CD4-positive, alpha-beta T cell treated with Interferon gamma for 1 hour (primary cell): ENCODE data around the gene HSFX4.
"Not testable (repeated sequence)": the region's sequence is repeated elsewhere in the genome, so short reads cannot be mapped to it uniquely, and the experiment has no call there.

Experiments
- DNase-seq: peaks from one replicate; pipeline ENCODE4 v3.0.0-alpha.2; 2020

Gene HSFX4, protein sequence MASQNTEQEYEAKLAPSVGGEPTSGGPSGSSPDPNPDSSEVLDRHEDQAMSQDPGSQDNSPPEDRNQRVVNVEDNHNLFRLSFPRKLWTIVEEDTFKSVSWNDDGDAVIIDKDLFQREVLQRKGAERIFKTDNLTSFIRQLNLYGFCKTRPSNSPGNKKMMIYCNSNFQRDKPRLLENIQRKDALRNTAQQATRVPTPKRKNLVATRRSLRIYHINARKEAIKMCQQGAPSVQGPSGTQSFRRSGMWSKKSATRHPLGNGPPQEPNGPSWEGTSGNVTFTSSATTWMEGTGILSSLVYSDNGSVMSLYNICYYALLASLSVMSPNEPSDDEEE

DNA sequence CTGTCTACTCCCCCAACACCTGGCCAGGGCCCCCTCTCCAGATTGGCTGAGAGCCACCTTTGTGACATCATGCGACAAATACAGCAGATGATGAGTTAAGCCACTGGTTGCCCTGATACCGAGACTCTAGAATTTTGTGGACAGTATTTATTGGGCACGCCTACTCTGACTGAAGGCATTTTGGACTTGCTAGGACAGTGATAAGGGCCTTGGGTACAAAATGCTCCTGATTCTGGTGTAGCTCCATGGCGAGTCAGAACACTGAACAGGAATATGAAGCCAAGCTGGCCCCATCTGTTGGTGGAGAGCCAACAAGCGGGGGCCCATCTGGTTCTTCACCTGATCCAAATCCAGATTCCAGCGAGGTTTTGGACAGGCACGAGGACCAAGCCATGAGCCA is at the start of gene HSFX4:
Gene HSFX4, plus strand, starts transcription at position 174 of the 400 bp plus-strand sequence. Its CDS starts 72 bp downstream, at position 246.
- DNase-seq, result not testable (repeated sequence)

DNA sequence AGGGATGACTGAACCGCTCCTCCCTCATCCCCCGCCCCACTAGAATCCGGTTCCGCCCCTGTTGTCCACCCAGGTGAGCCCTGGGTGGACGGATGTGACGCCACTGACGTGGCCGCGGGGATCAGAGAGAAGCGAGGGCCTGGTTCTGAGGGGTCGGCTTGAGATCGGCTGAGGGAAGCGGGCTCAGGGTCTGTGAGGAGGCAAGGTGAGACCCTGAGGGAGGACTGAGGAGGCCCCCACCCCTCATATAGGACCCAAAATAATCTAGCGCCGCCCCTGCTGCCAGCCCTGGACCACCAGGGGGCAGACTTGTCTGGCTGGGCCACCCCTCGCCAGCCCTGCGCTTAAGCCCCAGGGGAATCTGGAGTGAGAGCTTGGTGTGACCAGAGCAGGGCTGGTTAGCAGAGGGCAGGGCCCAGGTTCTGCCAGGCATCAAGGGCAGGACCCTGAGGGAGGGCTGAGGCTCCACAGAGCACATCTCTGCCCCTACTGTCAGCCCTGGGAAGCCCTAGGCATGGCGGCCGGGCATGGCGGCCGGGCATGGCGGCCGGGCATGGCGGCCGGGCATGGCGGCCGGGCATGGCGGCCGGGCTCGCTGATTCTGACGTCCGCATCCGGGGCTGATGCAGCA is 48.2 kb upstream of the HSFX4 start, which contains the start of gene MAGEA8:
Gene MAGEA8, plus strand, starts transcription at position 103 of the 631 bp plus-strand sequence. CDS start 3,090 bp downstream, outside the sequence.
- DNase-seq, result no peak

GRCh38 chrX:149890828-149891227 is 38.5 kb upstream of the HSFX4 start:
- not testable (repeated sequence) for DNase-seq

- no peak for DNase-seq
Measured at GRCh38 chrX:149898554-149898953, 30.8 kb upstream of the HSFX4 start.

GRCh38 chrX:149903889-149904748 is 25.3 kb upstream of the HSFX4 start:
- no peak for DNase-seq

DNA sequence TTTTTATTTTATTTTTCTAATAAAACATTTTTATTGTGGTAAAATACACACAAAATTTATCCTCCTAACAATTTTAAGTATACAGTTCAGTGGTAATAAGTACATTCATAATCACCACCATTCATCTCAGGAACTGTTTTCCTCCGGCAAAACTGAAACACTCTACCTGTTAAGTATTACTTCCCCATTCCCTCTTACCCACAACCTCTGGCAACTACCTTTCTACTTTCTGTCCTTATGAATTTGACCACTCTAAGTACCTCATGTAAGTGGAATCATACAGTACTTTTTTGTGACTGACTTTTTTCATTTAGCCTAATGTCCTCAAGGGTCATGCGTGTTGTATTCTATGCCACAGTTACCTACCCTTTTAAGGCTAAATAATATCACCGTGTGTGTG is 21.1 kb upstream of the HSFX4 start:
- DNase-seq, result no peak

GRCh38 chrX:149908727-149909126 is 20.6 kb upstream of the HSFX4 start:
- DNase-seq, result no peak

DNA sequence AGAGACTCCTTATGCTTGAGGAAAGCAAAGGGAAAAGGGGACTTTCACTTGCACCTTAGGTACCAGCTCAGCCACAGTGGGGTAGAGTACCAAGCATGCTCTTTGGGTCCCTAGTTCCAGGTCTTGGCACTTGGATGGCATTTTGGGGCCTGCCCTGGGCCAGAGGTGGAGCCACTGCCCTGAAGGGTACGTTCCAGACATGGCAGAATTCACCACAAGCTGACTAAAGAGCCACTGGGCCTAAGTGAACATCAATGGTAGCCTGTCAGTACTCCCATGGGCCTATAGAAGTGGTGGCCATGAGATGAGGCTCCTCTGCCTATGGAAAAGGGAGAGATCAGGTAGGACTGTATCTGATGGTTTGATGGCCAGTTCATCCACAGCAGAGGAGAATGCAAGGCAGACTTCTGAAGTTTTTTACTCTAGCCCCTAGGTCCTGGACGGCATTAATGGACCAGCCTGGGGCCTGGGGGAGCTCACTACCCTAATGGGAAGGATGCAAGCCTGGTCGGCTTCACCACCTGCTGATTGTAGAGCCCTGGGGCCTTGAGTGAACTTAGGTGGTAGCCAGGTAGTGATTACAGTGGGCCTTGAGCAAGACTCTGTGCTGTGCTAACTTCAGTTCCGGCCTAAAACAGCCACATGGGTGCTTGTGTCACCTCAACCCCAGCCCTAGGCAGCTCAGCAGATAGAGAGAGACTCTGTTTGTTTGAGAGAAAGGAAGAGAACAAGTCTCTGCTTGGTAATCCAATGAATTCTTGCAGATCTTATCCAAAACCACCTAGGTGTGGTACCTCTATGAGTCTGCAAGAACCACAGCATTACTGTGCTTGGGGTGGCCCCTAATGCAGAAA is 19.8 kb upstream of the HSFX4 start:
- no peak for DNase-seq

DNA sequence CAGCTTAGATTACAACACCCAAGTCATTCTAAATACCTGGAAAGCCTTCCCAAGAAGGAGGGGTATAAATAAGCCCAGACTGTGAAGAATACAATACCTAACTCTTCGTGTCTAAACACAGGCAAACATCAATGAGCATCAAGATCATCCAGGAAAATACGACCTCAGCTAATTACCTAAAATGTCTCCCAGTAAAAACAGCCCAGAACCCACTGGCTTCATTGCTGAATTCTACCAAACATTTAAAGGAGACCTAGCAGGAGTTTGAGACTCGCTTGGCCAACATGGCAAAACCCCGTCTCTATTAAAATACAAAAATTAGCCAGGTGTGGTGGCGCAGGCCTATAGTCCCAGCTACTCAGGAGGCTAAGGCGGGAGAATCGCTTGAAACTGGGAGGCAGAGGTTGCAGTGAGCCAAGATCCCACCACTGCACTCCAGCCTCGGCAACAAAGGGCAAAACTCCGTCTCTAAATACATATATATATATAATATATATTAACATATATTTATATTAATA is 19.1 kb upstream of the HSFX4 start:
- DNase-seq, result no peak

DNA sequence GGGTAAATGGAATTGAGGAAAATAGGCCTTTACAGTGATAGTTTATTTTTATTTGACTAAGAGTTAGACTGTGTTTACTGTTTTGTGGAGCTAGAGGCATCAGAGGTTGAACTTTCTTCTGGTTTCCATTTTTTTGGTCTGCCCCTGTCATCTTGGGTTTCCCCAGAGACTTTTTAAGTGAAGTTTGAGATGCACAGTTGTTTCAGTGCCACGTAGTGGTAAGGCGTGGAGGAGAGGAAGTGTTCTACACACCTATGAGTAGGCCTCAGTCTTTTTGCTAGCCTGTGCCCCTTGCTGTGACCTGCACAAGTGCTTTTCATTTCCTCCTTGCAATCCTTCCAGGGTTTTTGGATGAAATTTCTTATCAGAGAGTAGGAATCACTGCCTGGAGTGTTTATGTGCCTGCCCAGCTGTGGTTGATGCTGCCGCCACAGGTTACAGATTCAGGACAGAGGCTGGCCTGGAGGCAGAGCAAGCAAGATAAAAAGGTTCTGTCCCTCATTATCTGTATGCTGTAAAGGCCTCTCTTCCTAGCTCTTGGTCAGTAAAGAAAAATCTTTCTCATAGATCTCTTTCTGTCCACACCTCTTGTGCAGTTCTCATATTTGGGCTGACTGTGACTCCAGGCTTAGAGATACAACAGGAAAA is 12.5 kb upstream of the HSFX4 start:
- DNase-seq, result no peak

DNA sequence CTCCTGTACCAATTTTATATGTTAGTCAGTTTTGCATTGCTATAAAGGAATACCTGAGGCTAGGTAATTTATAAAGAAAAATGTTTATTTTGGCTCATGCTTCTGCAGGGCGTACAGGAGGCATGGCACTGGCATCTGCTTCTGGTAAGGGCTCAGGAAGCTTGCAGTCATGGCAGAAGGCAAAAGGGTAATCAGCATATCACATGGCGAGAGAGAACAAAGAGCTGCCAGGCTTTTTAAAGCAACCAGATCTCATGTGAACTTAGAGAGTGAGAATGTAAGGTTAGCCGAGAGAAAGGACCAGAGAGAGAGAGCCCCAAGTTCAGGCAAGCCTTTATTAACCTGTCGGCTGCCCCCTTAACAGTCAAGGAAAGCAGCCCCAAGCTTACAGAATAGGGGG is 5.5 kb upstream of the HSFX4 start:
- not testable (repeated sequence) for DNase-seq

- not testable (repeated sequence) for DNase-seq
Measured at GRCh38 chrX:149924434-149924833, 4.9 kb upstream of the HSFX4 start.

DNA sequence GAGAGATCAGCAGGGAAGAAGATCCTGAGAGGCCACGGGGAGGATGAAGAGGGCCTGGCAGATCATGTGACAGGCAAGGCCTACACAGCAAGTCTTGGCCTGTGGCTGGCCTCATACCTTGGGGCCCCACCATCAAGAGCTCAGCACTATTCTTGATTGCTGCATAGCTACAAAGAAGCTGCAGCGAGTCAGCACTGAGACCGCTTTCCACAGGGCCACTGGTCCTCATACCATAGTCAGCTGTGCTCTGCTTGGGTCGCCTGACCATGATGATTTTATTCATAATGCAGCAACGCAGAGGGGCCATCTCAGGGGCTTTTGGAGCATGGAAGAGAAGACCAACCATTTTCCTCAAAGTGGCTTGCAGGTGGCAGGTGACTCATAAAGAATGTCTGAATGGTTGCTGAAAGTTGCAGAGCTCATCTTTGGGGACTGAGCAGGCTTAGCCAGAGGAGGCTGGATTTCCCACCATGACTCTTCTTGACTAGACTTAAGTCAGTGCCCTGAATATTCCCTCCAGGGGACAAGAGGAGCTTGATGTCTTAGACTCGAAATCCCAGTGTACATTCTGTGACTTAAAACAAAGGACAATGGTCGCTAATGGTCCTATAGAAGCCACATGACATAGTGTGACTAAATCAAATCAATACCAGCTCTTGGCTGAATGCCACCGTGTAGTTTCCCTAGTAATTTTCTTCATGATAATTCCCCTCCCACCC is 2.0 kb upstream of the HSFX4 start:
- DNase-seq, result not testable (repeated sequence)

GRCh38 chrX:149927964-149928258 is 1.5 kb upstream of the HSFX4 start:
- not testable (repeated sequence) for DNase-seq

DNA sequence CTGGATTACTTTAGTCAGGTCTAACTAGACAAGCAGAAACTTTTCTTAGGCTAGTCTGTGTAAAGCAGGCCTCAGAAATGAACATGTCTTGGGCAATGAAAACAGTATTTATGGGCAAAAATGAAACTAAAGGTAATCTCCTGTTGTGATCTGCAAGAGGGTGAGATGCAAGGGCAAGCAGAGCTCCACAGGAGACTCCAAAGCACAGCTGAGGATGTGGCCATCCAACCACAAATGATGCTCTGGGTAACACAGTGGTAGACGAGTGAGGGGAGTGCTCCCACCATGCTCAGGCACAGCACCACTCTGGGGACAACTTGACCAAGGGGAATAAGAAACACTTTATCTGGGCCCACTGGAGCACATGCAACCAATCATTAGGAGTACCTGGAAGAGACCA is 738 bp upstream of the HSFX4 start:
- not testable (repeated sequence) for DNase-seq

DNA sequence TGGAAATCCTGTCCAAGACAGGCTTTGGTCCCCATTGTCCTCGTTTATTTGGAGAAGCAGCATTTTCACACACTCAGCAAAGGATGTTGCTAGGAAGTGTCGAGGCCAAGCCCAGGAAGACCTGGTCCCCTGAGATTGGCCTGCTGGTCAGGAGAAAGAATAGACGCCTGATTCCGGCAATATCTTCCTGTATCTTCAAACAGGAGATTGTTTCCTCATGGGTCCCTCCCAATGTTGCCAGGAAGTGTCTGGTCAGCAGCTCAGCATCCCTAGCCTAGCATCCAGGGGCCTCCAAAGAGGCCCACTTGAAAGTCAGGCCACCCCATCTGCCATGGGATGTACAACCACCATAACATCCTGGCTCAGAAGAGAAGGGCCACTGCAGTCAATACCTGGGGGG is 2.0 kb downstream of the HSFX4 start:
- DNase-seq, result not testable (repeated sequence)

- not testable (repeated sequence) for DNase-seq
Measured at GRCh38 chrX:149932150-149932549, 2.8 kb downstream of the HSFX4 start.

- not testable (repeated sequence) for DNase-seq
Measured at GRCh38 chrX:149932970-149933369, 3.6 kb downstream of the HSFX4 start.

- DNase-seq, result not testable (repeated sequence)
Measured at GRCh38 chrX:149933547-149933946, 4.2 kb downstream of the HSFX4 start.

DNA sequence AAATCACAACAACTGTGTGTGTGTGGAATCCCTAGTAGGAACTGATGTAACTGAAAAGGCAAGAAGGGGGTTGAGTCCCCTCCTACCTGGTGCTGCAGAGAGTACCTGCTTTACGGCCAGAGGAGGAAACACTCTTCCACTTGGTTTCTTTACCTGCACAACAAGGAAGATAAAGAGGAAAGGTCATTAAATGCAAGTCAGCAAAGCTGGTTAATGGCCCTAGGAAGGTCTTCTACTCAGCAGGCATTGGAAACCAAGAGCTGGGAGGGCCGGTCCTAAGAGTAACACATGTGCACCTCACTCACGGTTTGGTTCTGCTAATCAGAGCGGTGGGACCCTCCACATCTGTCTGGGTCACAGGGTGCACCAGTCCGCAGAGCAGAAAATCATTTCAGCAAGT is 8.0 kb downstream of the HSFX4 start:
- not testable (repeated sequence) for DNase-seq

DNA sequence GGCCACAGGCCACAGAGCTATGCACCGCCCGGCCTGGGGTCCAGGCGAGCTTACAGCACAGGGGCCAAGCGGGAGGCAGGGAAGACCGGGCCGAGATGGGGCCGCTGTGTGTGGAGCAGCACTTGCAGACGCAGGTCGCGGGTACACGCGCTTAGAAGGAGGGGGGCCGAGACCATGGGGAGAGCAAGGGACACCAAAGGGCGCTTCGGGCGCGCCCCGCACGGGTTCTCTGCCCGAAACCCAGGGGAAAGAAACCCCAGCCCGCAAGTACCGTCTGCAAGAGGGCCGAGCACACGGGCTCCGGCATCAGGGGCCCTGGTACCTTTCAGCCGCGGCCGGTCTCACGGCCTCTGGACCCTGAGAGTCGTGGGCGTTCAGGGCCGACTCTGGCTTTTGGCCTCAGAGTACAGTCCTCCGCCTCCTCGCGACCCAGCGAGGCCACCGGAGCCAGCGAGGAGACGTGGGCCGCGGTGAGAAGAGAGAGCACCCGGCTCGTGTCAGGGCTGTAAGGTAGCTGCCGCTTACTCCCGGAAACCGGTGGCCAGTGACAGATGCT is 8.6 kb downstream of the HSFX4 start:
- no peak for DNase-seq
